ENCODE measurements around the gene ZNF718.
"Not testable (repeated sequence)": the region's sequence is repeated elsewhere in the genome, so short reads cannot be mapped to it uniquely, and the experiment has no call there.

Gene ZNF718

DNA sequence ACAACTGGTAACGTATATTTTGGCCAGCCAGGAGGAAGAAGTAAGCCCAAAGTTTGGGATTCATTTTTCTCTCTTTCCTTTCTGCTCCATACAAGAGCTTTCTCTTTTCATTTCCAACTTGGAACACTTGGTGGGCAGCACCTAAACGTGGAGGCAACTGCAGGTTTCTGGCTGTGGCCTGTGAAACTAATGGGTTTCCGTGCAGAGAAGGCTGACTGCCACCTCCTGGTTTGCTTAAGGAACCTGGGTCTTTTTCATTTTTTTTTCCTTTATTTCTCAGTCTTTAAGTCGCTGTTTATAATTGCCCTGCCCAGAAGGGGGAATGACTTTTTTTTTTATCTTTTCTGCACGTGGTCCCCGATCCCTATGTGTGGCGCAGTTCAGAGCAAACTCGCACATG, 15.4 kb downstream of the ZNF718 start:
- no peak overlapping the region for H3K4me3 ChIP-seq (ENCODE audit: low read length)
- DNase-seq (ENCODE audit: low read depth, low spot score), result no peak

DNA sequence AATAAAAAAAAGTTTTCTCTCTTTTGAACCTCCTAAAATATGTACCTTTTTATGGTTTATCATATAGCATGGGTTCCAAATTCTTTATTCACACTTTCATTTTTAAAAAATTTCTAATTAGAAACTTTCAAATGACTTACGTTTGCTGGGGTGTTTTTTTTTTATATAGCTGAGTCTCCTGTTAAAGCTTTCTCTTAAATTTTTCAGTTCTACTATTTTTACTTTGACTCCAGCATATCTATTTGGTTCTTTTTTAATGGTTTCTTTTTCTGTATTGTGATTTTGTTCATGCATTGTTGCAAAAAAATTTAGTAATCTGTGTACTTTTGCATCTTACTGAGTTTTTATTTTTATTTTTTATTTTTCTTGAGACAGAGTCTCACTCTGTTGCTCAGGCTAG, 22.3 kb downstream of the ZNF718 start:
- no peak overlapping the region for H3K4me3 ChIP-seq (ENCODE audit: low read length)
- DNase-seq (ENCODE audit: low read depth, low spot score), result no peak

DNA sequence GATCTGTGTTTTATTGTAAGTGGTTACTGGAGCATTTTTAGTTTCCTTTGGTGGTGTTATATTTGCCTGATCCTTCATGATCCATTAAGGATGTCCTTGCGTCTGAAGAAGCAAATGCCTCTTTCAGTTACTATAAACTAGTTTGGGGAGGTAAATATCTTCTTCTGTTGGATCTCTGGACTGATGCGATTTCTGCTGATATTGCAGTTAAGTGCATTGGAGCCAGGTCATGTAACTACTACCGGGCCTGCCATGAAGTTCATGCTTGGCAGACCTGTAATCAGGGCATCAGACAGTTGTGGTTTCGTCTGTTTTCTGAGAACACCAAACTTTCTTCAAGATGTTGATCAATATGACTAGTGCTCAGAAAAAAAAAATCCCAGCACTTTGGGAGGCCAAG, 22.9 kb downstream of the ZNF718 start:
- DNase-seq (ENCODE audit: low read depth, low spot score), result no peak
- no peak overlapping the region for H3K4me3 ChIP-seq (ENCODE audit: low read length)

DNA sequence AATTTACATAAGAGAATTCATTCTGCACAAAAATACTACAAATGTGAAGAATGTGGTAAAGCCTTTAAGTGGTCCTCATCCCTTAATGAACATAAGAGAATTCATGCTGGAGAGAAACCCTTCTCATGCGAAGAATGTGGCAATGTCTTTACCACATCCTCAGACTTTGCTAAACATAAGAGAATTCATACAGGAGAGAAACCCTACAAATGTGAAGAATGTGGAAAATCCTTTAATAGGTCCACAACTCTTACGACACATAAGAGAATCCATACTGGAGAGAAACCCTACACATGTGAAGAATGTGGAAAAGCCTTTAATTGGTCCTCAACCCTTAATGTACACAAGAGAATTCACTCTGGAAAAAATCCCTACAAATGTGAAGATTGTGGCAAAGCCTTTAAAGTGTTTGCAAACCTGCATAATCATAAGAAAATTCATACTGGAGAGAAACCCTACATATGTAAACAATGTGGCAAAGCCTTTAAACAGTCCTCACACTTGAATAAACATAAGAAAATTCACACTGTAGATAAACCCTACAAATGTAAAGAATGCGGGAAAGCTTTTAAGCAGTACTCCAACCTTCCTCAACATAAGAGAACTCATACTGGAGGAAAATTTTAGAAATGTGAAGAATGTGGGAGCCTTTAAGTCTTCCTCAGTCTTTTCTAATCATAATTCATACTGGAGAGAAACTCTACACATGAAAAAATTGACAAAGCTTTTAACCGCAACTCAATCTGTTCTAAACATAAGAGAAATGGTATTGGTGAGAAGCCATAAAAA, 37.4 kb downstream of the ZNF718 start:
- H3K4me3 ChIP-seq (ENCODE audit: low read length), result no peak overlapping the region
- no peak for DNase-seq (ENCODE audit: low read depth, low spot score)

DNA sequence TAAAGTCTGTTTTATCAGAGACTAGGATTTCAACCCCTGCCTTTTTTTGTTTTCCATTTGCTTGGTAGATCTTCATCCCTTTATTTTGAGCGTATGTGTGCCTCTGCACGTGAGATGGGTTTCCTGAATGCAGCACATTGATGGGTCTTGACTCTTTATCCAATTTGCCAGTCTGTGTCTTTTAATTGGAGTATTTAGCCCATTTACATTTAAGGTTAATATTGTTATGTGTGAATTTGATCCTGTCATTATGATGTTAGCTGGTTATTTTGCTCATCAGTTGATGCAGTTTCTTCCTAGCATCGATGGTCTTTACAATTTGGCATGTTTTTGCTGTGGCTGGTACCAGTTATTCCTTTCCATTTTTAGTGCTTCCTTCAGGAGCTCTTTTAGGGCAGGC, 45.3 kb downstream of the ZNF718 start:
- DNase-seq (ENCODE audit: low read depth, low spot score); H3K4me3 ChIP-seq (ENCODE audit: low read length): not testable (repeated sequence)

DNA sequence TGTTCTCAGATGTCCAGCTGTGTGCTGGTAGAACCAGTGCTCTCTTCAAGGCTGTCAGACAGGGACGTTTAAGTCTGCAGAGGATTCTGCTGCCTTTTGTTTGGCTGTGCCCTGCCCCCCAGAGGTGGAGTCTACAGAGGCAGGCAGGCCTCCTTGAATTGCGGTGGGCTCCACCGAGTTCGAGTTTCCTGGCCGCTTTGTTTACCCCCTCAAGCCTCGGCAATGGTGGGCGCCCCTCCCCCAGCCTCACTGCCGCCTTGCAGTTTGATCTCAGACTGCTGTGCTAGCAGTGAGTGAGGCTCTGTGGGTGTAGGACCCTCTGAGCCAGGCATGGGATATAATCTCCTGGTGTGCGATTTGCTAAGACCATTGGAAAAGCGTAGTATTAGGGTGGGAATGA, 47.0 kb downstream of the ZNF718 start:
- not testable (repeated sequence) for H3K4me3 ChIP-seq (ENCODE audit: low read length); DNase-seq (ENCODE audit: low read depth, low spot score)

DNA sequence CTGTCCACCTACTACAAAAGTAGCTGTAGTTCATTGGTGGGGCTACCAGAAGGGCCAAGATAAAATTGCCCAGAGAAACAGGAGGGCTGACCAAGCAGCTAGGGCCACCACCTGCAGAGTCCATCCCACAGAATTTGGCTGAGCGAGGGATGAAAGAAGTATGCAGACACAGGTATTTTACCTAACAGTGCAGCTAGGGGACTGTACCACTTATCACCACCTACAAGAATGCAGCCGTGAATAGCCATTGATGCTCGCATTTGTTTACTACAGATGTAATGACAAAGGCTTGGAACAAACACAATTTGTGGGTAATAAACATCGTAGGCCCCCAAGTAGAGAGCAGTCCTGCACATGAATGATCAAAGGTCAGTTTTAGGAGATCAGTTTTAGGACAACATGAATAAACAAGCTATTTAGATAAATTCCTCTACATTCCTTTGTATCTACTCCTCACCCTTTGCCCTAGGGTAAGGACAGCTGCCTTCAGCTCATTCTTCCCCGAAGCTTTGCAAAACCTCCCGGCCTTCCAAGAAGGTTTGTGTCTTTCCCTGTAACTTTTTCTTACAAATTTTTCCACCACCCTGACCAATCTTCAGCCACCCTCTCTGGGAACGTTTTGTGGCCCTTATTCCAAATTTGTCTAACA, 49.5 kb downstream of the ZNF718 start:
- no peak overlapping the region for H3K4me3 ChIP-seq (ENCODE audit: low read length)
- DNase-seq (ENCODE audit: low read depth, low spot score), result no peak

DNA sequence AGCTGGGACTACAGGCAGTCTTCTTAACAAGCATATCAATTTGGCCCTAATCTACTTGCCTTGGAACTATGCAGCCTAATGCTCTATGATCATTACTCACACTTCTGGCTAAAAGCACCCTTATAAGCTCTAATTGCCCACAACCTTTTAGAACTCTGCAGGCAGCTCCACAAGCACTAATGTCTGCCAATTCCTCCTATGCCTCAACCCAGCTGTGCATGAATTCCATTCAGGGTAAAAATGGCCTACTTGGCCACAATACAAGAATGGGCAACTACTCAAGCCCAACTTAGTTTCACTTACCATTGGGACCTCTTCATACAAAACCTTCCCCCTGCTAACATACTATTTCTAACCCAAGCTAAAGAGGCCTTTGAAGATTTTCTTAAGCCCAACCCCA, 51.7 kb downstream of the ZNF718 start:
- DNase-seq (ENCODE audit: low read depth, low spot score), result no peak
- no peak overlapping the region for H3K4me3 ChIP-seq (ENCODE audit: low read length)

DNA sequence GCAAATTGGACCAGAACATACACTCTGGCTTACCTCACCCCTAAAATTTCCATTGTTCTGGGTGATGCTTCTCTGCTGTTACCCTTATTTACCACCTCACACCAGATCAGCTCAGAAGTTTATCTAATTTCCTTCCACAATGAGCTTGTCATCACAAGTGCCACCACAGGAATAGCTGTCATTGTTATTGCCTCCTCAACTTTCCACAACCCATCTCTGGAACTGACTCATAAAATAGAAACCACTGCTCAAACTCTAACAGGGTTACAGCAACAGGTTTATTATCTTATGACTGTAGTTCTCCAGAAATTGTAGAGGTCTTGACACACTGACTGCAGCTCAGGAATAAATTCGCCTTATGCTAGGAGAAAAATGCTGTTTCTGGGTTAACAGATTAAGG, 52.7 kb downstream of the ZNF718 start:
- no peak overlapping the region for H3K4me3 ChIP-seq (ENCODE audit: low read length)
- DNase-seq (ENCODE audit: low read depth, low spot score), result no peak

DNA sequence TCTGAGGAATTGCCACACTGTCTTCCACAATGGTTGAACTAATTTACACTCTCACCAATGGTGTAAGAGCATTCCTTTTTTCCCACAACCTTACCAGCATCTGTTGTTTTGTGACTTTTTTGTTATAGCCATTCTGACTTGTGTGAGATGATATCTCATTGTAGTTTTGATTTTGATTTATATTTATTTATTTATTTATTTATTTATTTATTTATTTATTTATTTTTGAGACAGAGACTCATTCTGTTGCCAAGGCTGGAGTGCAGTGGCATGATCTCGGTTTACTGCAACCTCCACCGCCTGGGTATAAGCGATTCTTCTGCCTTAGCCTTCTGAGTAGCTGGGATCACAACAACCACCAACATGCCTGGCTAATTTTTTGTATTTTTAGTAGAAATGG, 57.9 kb downstream of the ZNF718 start:
- H3K4me3 ChIP-seq (ENCODE audit: low read length); DNase-seq (ENCODE audit: low read depth, low spot score): not testable (repeated sequence)

DNA sequence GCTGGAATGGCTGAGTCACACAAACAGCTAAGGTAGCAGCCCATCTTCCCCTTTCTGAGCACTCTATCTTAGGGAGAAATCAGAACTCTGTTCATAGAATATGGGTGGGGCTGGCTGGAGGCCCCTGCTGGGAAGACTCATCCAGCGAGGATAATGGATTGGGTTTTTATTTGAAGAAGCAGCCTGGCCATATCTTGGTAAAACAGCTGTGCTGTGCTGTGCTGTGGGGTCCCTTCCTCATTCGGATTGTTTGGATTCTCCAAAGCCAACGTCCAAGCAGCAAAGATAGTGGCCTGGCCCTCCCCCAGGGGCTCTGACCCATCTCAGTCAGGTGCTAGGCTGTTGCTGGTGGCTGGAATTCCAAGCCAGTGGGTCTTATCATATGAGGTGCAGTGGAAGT, 63.8 kb downstream of the ZNF718 start:
- no peak overlapping the region for H3K4me3 ChIP-seq (ENCODE audit: low read length)
- DNase-seq (ENCODE audit: low read depth, low spot score), result no peak

DNA sequence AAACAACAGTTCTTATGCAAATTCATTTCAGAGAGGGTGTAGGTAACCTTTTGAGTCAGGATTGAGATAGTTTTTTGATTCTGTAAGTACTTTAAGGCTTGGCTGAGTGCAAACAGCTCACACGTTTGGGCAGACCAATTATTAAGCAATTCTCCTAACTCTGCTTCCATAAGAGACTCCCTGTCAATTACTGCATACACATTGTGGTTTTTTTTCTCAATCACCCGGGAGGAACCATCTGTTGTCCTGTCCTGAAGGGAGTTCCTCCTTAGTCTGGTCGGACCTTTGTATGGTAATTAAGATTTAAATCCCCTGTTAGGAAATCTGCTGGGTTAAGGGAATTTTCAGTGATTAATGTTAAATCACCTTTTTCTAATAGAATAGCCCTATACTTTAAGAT, 70.9 kb downstream of the ZNF718 start:
- not testable (repeated sequence) for DNase-seq (ENCODE audit: low read depth, low spot score)

DNA sequence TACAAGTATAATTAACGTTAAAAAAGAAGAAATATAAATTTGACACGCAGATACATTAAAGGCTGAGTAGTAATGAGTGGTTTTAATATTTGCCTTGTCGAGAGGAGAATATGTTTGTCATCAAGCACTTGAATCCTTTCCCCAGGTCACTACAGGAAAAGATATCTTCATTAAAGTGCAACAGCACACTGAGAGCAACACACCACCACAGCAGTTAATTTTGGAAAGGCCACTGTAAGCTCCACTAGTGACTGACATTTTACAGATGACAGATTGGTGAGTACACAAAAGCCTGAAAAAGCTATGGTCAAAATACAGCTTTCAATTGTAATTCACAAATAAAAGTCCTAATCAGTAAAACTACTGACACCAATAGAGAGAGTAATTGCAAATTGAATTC, 76.6 kb downstream of the ZNF718 start:
- no peak for DNase-seq (ENCODE audit: low read depth, low spot score)
- no peak overlapping the region for H3K4me3 ChIP-seq (ENCODE audit: low read length)

More for the DNA sequence above, 70.9 kb downstream of the ZNF718 start:
- H3K4me3 ChIP-seq (ENCODE audit: low read length), result not testable (repeated sequence)

DNA sequence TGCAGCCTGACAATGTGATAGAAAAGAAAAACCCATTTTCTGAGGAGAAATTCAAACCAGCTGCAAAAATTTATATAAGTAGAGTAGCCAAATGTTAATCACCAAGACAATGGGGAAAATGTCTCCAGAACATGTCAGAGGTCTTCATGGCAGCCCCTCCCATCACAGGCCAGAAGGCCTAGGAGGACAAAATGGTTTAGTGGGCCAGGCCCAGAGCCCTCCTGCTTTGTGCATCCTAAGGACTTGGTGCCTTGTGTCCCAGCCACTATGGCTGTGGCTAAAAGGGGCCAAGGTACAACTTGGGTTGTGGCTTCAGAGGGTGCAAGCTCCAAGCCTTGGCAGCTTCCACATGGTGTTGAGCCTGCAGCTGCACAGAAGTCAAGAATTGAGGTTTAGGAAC, 78.5 kb downstream of the ZNF718 start:
- H3K4me3 ChIP-seq (ENCODE audit: low read length); DNase-seq (ENCODE audit: low read depth, low spot score): not testable (repeated sequence)

DNA sequence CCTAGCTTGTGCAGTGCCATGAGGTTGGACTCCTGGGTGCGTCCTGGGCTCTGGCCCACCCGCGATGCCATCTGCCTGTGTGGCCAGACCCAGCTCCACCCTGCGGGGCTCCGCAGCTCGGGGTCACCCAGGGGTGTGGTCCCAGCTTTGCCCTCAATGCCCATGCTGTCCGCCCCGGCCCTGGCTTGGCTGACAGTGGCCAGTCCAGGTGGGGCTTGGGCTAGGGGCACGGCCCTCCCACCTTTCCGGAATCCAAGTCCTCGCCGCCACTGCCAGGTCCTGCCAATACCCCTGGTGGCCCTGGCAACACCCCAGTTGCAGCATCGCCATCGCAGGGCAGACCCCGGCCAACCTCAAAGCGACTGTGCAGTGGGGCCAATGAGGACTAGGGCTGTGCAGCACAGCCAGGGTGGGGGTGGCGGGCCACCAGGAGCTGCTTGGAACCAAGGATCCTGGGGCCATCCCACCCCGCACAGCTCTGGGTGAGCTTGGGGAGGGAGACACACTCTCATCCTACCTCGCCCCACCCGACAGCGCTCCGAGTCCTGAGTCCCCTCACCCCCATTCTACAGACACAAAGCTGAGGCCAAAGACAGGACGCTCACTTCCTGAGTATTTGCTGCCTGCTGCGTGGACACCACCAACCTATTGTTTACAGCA, 80.9 kb downstream of the ZNF718 start:
- no peak for DNase-seq (ENCODE audit: low read depth, low spot score)

DNA sequence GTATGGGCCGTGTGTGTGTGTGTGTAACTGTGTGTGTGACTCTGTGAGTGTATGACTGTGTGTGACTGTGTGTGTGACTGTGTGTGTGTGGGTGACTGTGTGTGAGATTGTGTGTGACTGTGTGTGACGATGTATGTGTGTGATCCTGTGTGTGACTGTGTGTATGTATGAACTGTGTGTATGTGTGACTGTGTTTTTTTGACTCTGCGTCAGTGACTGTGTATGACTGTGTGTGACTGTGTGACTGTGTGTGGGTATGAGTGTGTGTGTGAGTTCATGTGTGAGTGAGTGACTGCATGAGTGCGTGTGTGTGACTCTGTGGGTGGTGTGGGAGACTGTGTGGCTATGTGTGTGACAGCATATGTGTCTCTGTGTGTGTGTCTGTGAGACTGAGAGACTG, 81.8 kb downstream of the ZNF718 start:
- H3K4me3 ChIP-seq (ENCODE audit: low read length), result no peak overlapping the region
- DNase-seq (ENCODE audit: low read depth, low spot score), result no peak

More for the DNA sequence above, 80.9 kb downstream of the ZNF718 start:
- H3K4me3 ChIP-seq (ENCODE audit: low read length), result no peak overlapping the region

DNA sequence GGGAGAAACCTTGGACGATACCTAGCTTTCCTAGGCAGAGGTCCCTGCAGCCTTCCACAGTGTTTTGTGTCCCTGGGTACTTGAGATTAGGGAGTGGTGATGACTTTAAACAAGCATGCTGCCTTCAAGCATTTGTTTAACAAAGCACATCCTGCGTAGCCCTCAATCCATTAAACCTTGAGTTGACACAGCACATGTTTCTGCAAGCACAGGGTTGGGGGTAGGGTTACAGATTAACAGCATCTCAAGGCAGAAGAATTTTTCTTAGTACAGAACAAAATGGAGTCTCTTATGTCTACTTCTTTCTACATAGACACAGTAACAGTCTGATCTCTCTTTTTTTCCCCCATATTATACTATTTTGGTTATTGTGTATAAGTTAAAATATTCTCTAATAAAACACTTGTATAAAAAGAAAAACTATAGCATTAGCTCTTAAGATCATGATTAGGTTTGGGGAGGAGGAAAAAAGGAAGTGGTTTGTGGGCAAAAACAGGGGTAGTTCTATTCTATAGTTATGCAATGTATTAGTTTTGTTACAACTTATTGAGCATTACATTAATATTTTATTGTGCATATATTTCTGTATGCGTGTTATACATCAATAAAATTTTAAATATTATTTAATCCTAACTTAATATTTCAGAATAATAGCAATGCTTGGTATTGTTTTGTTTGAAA, 84.3 kb downstream of the ZNF718 start:
- H3K4me3 ChIP-seq (ENCODE audit: low read length), result not testable (repeated sequence)
- peak; percentile 83 for DNase-seq (ENCODE audit: low read depth, low spot score)

DNA sequence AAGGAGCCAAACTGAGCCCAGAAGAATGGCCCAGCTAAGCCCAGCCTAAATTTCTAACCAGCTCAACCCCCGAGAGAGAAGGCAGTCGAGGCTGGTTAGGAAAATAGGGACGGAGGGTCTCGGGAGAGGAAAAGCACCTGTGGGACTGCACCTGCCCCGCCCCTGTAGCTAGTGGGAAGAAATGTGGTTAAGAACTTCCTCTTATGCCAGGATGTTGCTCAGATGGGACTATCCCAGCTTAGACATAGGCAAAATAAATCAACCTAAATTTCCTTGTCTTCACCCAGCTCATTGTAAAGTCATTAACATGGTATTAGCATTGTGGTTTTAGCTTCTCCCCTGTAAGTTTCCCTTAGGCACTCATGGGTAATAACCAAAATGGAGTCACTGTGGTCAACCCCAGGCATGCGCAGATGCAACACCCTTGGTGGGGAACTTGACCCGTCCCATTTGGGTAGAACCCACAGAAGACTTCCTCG, 86.8 kb downstream of the ZNF718 start:
- H3K4me3 ChIP-seq (ENCODE audit: low read length), result no peak overlapping the region
- DNase-seq (ENCODE audit: low read depth, low spot score), result peak; percentile 79

DNA sequence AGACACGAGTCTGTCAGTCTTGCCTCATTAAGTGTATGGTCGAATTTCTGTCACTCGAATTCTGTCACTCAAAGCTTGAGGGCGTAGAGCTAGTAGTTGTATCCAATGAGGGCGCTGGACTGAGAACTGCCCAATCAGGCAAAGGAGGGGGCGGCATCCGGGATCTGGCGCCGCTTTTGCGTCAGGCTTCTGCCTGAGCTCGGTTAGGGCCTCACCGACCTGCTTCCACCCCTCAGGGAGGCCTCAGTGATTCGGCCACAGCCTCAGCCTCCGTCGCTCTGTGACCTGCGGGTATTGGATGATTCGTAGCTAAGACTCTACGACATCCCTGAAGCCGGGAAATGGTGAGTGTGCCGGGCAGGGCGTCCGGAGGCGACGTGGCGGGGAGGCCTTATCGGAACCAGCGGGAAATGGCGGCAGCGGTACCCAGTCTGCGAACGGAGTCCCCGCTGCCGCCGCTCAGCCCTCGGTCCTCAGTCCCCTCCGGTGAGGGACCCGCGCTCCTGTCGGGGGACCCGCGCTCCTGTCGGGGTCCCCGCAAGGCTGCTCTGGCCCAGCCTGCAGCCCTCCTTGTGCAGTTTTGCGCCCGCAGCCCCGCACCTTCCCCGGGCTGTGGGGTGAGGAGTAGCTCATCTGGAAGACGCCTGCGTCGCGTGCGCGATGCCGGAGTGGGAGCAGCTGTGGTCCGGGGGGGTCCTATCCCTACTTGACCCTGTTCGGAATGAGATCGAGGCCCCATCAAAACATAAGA, 88.3 kb downstream of the ZNF718 start:
- H3K4me3 ChIP-seq (ENCODE audit: low read length), result no peak overlapping the region
- DNase-seq (ENCODE audit: low read depth, low spot score), result no peak

Measured in Jurkat, Clone E6-1 (cell line).